ENCODE data around the gene ADORA1.

The ADORA1 gene

DNA sequence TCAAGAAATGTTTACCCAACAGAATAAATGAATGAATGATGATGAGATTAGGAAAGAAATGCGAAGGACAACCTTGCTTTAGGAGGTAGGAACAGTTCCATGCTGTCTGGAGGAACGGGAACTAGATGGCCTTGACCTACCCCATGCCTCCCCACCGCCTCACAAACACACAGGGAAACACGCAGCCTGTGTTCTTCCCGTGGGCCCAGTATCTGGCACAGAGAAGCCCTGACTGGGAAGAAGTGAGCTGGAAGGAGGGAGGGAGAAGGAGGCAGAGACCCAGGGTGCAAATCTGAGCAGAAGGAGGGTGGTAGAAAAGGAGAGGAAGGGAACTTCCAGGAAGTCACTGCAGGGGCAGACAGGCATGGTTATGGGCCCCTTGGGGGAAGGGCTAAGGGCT lies 3.5 kb upstream of the ADORA1 start:
- DNase-seq: no peak

DNA sequence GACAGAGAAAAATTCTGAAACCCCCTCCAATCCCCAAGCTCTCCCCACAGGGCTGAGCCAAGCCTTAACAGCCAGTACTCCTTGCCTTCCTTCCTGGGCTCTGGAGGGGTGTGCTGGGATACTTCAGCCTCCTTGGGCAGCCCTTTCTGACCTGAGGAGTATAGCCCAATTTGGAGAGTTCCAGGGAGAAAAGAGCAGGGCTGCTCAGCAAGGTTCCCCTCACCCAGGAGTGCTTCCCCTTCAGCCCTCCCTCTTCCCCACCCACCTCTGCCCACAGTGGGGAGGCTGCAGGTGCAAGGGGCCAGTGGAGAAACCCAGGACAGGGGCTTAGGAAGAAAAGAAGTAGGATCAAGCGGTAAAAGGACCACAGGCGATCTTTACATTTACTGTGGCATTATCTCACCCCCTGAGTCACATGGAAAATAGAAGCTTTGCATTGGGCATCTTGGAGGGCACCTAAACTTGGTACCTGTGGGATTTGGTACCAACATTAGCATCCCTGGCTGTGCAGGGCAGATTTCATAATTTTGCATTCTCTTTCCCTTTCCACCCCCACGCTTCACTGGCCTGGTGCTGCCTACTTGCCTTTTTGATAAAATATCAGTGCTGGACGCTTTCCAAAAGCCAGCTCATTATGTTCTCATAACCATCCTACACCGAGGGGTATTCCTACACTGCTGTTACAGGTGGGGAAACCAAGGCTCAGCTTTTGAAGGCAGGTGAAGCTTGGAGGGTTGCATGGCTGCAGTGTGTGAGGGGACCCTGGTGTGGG lies 2.8 kb upstream of the ADORA1 start:
- DNase-seq: no peak

DNA sequence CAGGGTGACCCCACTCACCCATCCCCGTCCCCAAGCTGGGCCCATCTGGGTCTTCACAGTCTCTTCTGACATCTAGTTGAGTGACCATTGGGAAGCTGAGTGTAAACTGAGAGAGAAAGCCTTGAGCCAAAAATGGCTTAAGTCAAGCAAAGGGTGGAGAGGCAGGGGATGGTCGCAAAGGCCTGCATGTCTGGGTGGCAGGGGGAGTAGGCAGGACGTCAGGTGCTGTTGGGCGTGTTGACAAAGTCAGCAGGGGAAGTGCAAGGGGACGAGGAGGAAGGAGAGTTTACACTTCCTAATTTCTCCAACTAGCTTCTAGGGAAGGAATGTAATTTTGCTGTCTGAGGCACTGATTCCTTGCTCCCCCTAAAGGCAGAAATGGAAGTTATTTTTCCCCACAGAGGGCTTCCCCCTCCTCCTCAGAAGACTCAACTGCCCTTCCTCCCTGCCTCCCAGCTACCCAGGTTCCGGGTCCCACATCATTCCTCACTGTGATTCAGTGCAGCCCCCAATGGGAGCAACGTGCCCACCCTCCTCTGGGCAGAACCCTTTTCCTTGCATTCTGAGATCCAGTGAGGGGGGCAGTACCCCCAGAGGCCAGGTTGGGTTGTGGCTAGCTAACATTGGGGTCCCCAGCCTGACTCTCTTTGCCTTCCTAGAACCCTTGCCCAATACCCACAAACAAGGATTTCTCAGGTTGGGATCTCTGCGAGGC lies 1.2 kb upstream of the ADORA1 start:
- no peak for DNase-seq

DNA sequence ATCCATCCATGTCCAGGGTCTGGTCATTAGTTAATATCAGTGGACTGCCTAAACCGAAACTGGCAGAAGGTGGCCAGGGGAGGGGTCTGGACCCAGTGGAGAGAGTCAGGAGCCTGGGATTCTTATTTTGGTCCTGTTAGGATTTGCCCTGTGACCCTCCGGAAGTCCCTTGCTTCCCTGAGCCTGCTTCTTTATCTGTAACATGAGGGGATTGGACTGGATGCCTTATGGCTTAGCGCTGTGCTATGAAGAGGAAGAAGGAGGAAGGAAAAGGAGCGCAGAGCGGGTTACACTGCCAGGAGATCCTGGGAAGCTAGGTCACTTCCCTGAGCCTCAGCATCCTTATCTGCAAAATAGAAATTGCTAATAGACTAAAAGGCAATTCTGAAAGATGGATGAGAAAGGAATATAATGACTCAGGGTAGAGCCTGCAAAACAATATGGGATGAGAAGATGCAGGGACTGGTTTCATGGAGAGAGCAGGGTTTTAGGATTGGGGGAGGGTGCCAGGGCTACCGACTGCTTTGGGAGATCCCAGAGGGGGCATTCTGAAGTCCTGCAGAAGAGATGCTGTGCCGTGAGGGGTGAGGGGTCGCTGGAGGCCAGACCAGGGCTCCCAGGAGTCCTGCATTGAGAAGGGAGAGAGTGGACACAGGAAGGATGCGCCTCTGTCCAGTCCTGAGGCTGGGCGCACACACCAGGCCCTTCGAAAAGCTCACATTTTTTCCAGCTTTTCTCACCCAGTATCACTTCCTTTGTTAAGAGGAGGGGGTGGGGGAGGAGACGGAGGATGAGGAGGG lies 460 bp upstream of the ADORA1 start:
- DNase-seq: no peak

DNA sequence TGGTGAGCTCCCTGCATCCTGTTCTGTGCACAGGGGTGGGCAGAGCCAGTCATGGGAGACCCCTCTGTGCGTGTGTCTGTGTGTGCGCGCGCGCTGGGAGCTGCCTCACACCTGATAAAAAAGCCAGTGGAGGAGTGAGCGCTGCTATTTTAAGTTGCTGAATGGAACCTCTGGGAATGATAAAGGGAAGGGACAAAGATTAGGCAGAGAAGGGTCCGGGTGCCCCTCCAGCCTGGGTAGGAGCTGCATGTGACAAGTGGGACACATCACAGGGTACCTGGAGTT lies 847 bp downstream of the ADORA1 start:
- DNase-seq: no peak

DNA sequence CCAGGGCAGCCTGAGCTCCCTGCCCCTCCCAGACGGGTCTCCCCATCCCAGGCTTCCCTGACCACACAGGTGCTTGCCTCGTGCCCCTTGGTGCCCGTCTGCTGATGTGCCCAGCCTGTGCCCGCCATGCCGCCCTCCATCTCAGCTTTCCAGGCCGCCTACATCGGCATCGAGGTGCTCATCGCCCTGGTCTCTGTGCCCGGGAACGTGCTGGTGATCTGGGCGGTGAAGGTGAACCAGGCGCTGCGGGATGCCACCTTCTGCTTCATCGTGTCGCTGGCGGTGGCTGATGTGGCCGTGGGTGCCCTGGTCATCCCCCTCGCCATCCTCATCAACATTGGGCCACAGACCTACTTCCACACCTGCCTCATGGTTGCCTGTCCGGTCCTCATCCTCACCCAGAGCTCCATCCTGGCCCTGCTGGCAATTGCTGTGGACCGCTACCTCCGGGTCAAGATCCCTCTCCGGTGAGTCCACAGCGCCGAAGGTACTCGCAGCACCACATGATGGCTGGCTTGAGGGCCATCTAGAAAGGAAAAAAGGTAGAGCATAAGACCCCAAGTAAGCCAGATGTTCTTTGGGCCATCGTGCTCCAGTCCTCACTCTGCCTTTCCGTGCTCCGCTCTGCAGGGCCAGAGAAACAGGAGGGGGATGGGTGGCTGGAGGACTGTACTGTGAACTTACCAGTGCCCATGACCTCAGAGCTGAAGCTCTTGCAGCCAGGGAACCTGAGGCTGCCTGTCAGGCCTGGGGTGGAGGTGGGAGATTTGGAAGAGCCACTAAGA lies 1.4 kb downstream of the ADORA1 start:
- no peak for DNase-seq

DNA sequence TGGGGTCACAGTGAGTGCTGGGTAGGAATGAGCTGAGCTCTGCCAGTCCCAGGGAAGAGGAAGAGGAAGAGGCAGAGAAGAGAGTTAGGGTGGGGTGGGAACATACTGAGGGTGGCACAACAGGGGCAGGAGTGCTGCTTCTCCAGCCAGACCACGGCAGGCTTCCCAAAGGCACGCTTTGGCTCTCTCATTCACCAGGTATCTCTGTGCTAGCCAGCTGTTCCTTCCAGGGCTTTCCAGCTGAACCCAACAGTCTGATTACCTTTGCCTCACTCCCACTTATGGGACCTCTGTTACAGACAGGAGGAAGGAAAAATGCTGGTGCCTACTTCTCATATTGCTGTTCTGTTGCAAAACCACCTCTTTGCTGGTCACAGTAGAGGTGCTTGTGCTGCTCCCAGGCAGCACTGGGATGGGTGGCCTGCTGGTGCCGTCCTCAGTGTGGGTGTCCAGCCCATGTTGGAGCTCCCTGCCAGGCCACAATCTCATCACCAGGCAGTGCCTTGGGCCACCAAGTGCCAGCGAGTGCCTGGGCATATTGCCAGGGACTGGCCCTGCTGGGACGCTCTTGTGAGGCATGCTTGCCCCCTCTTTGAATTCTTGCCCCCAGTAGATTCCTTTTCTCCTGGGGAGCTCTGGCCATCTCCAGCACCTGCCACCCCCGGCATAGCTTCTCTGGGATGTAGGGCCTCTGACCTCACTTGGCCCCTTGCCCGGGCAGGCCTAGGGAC lies 2.1 kb downstream of the ADORA1 start:
- DNase-seq: no peak

DNA sequence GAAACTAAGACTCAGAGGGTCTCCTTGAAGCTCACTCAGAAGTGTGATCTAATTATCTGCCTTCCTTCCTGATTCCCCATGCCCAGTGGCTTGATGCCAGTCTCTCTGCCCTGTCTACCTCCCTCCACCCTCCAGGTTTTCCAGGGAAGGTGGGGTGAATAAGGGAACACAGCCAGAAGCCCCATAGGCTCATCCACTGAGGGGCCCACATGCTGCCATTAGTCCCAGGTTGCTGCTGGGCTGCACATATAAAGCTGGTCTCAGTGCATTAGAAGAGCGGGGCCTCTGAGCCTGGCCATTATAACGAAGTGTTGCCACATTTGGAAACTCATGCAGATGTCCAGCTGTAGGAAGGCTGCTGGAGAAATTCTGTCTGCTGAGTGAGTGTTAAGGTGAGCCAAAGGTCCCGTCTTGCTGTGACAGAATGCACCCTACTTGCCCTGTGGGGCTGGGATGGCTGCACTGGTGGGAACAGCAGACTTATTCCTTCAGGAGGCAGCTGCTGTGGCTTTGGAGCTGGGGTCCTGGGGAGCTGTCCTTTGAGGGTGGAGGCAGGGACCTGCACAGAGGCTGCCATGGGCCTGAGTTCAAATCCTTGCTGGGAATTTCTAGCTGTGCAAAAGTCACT lies 2.9 kb downstream of the ADORA1 start:
- DNase-seq: no peak

DNA sequence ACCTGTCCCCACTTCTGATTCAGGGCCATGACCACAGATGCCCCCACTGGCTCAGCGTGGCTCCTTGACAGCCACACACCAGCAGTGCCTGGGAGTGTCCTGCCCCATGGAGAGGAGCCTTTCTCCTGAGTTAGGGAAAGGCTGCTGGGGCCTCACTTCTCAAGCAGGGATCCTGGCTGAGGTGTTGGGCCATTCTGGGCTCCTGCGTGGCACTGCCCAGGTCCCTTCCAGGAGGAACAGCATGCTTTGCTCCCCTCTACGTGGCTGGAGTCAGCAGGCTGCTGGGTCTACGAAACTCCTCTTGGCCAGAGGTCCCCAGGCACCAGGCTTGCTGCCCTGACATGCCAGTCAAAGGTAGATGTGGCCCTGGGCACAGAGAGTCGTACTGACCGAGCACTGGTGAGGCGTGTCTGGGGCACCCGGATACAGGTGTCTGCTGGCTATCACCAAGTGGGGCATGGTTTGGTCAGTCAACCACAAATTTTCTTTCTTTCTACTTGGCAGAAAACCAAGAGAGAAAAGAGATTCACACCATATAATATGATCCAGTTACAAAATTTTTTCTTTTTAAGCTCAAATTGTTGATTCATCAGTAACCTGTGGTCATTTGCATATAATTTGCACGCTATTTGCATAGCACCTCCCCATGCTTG lies 4.1 kb downstream of the ADORA1 start:
- DNase-seq: no peak

DNA sequence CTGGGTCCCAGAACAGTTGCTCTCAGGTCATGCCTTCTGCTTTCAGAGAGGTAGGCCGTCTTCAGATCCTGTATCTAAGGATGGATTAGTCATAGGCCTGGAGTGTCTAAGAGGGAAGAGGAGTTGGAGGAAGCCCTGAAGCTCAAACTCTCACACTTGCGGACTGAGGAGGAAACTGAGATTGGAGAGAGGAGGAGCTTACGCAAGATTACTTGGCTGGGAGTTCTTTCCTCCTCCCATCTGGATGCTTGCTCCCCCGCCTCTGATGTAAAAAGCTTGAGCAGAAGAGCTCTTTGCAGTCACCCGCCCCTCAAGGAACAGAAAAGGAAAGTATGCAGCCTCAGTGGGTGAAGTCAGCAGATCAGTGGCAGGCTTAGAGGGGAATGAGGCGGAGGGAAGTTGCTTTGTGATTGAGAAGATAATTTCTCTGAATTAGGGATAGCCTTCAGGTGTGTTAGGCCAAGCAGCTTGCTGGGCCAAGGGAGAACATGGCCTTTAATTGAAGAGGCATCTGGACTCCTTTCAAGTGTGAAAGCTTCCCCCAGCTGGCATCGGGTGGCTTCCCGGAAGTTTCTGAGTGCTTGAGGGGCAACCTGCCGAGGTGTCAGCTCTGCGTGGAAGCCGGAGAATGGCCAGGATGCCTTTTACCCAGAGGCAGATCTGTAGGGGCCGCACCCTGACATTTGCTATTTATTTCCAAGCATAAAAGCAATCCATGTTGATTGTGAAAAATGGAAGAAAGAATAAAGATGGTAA lies 6.6 kb downstream of the ADORA1 start:
- no peak for DNase-seq

DNA sequence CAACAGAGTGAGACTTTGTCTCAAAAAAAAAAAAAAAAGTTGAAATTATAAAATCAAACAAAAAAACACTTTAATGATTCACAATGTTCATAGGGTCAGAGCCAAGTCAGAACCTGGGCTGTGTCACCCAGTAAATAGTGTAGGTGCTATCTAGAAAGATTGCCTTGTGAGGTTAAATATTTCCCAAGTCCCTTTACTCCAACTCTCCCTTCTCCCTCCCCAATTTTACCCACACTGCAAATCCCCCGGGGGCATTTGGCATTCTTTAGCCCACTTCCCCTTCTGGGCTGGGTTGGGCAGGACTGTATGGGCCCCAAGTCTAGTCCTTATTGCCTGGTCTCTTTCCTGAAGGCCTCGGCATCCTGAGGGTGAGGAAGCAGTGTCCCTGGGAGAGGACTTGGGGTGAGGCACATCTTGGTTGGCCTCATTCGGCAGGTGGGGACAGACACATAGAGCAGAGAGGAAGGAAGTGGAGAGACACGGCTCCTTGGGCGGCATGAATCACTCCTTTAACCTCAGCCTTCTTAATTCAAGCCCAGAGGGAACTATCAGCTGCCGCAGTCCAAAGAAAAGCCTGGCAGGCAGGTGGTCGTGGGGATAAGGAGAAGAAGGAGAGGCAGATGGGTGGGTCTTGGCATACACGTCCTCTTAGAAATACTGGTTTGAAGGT lies 8.2 kb downstream of the ADORA1 start:
- no peak for DNase-seq

DNA sequence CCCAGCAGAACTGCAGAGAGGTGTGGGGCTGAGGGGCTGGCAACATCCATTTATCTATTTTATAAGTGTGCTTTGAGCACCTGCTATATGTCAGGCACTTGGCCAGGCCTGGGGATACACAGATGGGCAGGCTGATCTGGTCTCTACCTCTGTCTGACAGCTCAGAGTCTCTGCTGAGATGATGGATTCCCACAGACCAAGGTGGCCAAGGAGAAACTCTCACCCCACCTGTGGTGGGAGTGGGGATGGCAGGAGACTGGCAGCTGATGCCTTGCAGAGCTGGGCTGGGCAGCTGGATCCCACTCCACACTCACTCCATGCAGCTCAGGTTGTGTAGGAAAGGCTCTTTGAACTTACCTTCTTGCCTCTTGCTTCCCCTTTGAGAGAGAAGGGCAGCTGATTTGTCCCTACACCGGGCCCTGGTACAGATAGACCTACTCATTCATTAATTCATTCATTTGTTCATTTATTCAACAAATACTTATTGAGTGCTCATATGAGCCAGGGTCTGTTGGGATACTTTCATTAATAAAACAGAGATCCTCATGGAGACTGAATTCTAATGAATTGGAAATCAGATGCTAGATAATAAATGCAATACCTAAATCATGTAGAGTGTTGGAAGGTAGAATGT lies 9.0 kb downstream of the ADORA1 start:
- DNase-seq: no peak

DNA sequence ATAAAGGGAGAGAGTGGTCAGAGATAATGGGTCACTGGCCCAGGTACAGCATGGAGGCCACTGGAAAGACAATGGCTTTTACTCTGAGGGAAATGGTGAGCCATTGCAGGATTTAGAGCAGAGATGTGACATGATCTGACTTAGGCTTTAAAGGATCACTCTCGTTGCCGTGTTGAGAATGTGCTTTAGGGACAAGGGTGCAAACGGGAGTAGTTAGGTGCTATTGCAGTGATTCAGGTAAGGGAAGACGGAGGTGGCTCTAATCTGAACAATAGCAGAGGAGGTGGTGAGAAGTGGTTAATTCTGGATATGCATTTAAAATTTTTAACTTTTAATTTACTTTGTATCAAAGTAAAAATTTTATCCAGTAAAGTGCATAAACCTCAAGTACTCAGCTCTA lies 9.8 kb downstream of the ADORA1 start:
- DNase-seq: no peak

DNA sequence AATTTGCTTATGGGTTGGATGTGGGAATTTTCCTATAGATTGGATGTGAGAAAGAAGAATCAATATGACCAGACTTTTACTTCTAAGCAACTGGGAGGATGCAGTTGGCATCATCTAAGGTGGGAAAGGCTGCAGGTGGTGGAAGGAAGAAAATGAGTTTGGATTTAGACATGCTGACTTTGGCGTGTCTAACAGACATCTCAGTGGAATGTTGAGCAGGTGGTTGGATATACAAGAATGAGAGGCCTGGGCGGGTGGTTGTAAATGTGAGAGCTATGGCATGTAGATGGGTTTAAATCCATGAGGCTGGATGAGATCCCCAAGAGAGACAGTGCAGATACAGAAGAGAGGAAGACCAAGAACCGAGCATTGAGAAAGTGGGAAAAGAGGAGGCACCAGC lies 10.5 kb downstream of the ADORA1 start:
- no peak for DNase-seq

DNA sequence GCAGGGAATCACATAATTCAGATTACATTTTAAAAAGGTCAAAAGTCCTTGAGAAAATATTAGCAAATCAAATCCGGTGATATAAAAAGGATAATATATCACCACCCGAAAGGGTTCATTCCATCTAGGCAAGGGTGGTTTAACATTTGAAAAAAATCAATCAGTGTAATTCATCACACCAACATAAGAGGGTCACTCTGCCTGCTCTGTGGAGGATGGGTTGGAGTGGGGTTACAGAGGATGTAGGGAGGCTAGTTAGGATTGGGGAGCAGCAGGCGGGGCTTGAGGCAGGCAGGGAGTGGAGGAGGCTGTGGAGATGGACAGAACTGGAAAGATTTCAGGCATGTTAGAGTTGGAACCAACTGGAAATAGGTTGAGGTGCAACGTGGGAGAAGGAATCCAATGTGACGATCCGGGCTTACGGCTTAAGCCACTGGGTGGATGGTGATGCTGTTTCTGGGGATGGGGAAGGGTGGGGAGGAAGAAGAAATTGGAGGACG lies 12.5 kb downstream of the ADORA1 start:
- DNase-seq: no peak

DNA sequence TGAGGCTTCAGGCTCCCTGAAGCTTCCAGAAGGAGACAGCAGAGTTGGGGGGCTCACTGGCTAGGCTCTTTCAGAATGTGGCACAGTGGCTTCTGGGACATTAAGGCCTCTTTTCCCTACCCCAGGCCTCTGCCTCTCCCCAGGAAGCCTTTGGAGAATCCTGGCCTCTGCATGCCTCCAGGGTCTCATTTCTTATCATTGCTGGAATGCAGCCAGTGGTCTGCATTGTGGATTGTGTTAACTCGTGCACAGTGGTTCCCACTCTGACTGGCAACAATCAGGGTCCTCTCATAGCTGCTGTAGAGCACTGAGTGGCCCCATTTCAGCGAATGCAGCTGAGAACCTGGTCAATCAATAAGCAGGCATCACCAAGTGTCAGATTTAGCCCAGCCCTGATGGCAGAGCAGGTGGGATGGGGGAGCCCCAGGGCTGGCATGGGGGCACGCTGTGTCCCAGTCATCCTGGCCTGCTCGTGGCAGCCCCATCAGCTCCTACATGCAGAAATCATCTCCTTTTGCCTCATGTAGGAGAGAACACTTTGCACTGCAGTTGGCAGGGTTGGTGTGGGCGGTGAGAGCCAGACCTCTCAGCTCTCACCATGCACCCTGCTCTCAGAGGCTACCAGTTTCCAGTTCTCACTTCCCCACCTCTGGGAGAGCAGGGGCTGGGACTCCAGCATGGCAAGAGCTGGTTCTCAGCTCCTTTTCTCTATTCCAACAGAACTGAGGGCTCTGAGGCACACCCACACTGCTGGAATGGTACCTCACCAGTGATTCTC lies 13.4 kb downstream of the ADORA1 start:
- no peak for DNase-seq

DNA sequence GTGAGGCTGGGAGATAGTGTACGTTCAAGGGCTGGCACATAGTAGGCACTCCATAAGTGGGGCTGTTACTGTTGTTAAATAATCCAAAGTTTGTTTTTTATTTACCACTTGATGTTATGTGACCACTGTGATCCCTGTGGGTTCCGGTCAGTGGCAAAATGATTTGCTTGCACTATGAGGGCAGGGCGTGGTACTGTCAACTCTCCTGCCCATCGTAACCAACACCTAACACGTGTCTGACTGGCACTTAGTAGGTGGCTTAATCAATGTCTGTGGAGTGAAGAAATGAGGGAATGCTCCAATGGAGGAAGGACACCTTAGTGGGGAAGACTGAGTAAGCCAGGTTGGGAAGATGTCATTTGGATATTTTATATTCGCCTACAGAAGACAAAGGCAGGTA lies 14.6 kb downstream of the ADORA1 start:
- DNase-seq: no peak

DNA sequence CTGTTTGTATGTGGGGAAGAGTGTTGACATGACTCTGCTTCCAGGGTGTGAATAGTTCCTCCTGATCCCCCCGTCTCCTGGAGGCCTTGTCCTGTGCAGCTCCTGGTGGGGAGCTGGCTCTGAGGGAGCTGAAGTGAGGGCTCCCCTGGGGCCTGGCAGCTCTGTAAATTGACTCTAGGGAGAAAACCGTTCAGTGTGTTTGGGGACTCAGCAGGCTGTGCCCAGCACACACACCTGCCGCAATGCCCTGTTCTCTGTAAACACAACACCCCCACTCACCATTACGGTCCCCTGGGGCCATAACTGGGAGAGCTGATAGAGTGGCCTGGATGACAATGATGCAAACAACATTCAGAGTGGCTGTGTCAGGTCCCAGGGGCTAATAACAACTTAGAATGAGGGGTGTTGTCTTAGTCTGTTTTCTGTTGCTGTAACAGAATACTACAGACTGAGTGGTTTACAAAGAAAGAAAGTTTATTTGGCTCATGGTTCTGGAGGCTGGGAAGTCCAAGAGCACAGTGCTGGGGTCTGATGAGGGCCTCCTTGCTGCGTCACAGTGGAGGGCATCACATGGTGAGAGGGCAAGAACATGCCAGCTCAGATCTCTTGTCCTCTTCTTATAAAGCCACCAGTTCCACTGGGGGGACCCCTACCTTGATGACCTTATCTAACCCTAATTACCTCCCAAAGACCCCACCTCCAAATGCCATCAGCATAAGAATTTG lies 15.3 kb downstream of the ADORA1 start:
- no peak for DNase-seq
